Right ventricle myocardium superior (tissue), 1 donor: ENCODE measurements around the gene FBXO34. TPM values are rescaled to one million over a fixed set of nuclear protein-coding genes. Genes with fewer than 3 reads are reported as not detected.
"Not testable (repeated sequence)": the region's sequence is repeated elsewhere in the genome, so short reads cannot be mapped to it uniquely, and the experiment has no call there.

Experiments
- ATAC-seq: fragments of 200-7000 bp; cut with Tn5 transposase; one replicate; pipeline ENCODE4 v1.9.1; 2020; ENCODE audit warnings: mild to moderate bottlenecking; ENCODE audit not compliant: poor library complexity
- DNase-seq: peaks from one replicate; pipeline ENCODE4 v3.0.0-alpha.2; 2020
- intact Hi-C: fragments of 100-400 bp; cut with DNase I; formaldehyde crosslinking; loops from one replicate; pipeline ENCODE4 v1.11.2; 2022
- total RNA-seq: library from RNA; stranded (reverse); fragmentation: NEBNext Ultra II Directional; extraction: Animal tissue kit (Norgen Biotek cat#: 25700); gene quantifications from one replicate; pipeline ENCODE4 v1.2.1, GENCODE V29; 2021
- donor health status: DM: no; HTN: yes; CAD: no; lungs with severe emphysema.

Gene FBXO34
- total RNA-seq, 1 donor from 2014 or later: 24.6 TPM

DNA sequence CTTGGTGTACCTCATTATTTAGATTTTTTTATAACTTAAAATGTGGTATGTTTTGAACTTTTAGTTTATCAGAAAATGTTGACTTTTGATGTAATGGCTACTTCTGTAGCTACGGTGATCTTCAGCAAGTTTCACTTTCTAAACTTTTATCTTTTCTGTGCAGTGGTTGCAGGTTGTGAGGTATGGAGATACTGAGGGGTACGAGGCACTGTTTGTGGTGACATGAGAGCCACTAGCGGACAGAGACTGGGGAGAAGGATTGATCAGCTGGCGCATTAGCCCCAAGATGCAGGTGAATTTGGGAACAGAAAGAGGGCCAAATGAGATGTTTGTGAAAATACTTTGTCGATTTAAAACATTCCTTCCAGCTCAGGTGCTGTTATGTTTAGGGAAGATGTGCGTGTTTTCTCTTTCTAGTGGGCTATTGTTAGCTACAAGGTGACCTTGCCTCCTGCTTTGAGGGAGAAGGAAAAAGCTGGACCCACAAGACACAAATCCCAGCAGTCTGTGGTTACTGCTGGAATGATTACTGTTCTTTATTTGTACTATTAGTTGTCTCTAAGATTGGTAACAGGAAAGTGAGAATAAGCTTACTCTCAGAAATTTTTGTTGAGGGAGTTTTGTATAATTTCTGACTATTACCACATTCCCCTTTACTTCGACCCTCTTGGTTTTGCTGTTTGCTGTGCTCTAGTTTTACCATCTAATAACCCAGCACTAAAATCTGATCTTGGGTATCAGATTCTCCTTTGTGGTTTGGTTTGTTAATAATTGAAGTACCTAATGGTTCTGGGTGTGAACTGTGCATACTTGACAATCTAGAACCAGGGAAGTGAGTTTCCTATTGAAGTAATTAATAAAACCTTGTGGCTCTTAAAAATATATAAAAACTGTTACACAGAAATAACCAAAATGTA, 61.7 kb downstream of the FBXO34 start:
- ATAC-seq: no peak
- no peak for DNase-seq
- intact Hi-C loops: no loop called here

DNA sequence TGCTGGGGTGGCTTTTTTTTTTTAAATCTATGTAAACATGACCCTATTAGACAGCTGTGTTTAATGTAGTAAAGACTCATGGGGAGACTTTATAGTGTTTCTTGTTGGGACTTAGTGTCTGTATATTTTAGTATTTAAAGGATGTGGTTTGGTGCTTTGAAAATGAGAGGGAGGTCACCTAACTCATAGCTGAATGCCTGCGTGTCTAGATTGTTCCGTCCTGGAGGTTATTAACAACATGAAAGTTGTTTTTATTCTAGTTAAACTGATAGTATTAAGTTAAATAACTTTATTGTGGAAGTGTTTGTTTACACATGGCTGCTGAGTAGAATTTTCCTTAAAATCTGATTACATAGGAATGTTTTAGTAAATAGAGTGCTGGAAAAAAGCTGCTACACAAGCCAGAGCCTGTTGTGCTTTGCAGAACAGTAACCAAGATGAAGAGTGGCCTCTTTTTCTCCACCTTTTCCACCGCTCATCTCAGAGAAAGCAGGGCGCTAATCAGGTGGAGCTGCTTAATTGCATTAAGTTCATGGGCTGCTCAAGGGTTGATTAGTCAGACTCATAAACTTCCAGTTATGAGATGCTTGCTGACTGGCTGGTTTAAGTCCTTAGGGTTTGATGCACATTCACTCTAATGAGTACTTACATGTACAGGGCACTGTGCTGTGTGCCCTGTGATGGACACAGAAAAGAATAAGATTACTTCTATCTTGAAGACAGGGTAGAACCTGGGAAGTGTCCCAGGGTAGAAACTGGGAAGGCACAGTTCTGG, 62.7 kb downstream of the FBXO34 start:
- no peak for ATAC-seq
- intact Hi-C loops: no loop called here

GRCh38 chr14:55336162-55336561, 64.9 kb downstream of the FBXO34 start:
- intact Hi-C loops: no loop called here
- no peak for ATAC-seq
- no peak for DNase-seq

More for the DNA sequence above, 62.7 kb downstream of the FBXO34 start:
- no peak for DNase-seq

GRCh38 chr14:55336691-55337090, 65.5 kb downstream of the FBXO34 start:
- intact Hi-C loops: no loop called here
- ATAC-seq (no peak), DNase-seq (no peak)

- ATAC-seq: peak; percentile 10
- no peak for DNase-seq
- intact Hi-C loops: no loop called here
Observed at GRCh38 chr14:55339770-55340169, 68.5 kb downstream of the FBXO34 start.

DNA sequence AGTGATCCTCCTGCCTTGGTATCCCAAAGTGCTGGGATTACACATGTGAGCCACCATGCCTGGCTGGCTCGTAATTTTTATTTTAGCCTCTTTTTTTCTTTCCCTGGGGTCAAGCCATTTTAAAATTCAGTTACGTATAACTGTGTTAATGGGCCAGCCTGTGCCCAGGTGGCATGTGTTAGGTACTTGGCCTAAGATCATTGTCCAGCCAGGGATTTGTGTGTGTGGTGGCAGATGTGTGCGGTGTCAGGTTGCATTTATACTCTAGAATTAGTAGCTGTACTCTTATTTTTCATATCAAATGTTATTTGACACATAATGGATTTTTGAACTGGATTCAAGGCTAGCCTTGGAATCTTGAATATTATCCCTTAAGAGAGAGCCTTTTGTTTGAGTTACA, 69.3 kb downstream of the FBXO34 start:
- intact Hi-C loops: no loop called here
- DNase-seq (no peak), ATAC-seq (peak; percentile 21)

GRCh38 chr14:55341781-55342180, 70.6 kb downstream of the FBXO34 start:
- DNase-seq (no peak), ATAC-seq (no peak)
- intact Hi-C loops: no loop called here

GRCh38 chr14:55344582-55345163, 73.5 kb downstream of the FBXO34 start:
- ATAC-seq, intact Hi-C loops, DNase-seq: not testable (repeated sequence)

- intact Hi-C loops: no loop called here
- no peak for ATAC-seq
Observed at GRCh38 chr14:55347040-55347439, 75.8 kb downstream of the FBXO34 start.

DNA sequence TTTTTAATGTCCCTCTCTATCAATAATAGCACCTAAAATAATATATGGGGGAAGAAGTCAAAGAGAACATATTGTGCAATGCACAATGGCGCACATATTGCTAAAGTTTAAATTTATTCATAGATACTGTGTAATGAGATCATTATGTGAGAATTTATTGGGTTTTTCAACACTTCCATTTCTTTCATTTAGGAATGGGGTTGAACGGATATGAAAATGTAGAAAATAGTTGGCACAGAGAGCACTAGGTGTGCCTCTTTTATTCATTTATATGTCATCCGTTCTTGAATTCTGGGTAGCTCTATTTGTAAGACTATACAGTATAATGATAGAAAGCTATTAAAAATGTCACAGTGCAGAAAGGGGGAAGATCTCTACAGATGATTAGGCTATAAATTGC, 76.5 kb downstream of the FBXO34 start:
- no peak for DNase-seq
- intact Hi-C loops: no loop called here
- ATAC-seq: no peak

More at GRCh38 chr14:55347040-55347439, 75.8 kb downstream of the FBXO34 start:
- no peak for DNase-seq

- intact Hi-C loops: no loop called here
- ATAC-seq: no peak
- no peak for DNase-seq
Observed at GRCh38 chr14:55348766-55349453, 77.7 kb downstream of the FBXO34 start.

DNA sequence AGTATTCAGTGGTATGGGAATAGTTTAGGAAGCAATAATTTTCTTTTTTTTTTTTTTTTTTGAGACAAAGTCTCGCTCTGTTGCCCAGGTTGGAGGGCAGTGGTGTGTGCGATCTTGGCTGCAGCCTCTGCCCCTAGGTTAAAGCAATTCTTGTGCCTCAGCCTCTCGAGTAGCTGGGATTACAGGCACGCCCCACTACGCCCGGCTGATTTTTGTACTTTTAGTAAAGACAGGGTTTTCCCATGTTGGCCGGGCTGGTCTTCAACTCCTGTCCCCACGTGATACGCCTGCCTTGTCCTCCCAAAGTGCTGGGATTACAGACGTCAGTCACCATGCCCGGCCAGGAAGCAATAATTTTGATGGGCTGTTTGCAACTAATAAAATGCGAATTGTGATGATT, 78.3 kb downstream of the FBXO34 start:
- ATAC-seq: no peak
- intact Hi-C loops: no loop called here
- no peak for DNase-seq

DNA sequence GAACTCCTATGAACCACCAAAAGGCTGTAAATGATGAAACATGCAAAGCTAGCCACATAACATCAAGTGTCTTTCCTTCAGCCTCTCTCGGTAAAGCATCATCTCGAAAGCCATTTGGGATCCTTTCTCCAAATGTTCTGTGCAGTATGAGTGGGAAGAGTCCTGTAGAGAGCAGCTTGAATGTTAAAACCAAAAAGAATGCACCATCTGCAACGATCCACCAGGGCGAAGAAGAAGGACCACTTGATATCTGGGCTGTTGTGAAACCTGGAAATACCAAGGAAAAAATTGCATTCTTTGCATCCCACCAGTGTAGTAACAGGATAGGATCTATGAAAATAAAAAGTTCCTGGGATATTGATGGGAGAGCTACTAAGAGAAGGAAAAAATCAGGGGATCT, 79.2 kb downstream of the FBXO34 start:
- ATAC-seq (no peak), DNase-seq (no peak)
- intact Hi-C loops: no loop called here

GRCh38 chr14:55351111-55351510, 79.9 kb downstream of the FBXO34 start:
- intact Hi-C loops: no loop called here
- DNase-seq (no peak), ATAC-seq (no peak)

DNA sequence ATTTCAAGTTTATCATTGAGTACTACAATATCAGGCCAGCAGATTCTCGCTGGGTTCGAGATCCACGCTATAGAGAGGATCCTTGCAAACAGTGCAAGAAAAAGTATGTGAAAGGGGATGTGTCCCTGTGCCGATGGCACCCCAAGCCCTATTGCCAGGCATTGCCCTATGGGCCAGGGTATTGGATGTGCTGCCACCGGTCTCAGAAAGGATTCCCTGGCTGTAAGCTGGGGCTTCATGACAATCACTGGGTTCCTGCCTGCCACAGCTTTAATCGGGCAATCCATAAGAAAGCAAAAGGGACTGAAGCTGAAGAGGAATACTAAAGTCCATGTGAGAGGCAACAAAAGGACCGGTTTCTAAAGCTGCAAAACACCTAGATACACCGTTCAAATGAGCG, 81.0 kb downstream of the FBXO34 start:
- no peak for ATAC-seq
- intact Hi-C loops: no loop called here

DNA sequence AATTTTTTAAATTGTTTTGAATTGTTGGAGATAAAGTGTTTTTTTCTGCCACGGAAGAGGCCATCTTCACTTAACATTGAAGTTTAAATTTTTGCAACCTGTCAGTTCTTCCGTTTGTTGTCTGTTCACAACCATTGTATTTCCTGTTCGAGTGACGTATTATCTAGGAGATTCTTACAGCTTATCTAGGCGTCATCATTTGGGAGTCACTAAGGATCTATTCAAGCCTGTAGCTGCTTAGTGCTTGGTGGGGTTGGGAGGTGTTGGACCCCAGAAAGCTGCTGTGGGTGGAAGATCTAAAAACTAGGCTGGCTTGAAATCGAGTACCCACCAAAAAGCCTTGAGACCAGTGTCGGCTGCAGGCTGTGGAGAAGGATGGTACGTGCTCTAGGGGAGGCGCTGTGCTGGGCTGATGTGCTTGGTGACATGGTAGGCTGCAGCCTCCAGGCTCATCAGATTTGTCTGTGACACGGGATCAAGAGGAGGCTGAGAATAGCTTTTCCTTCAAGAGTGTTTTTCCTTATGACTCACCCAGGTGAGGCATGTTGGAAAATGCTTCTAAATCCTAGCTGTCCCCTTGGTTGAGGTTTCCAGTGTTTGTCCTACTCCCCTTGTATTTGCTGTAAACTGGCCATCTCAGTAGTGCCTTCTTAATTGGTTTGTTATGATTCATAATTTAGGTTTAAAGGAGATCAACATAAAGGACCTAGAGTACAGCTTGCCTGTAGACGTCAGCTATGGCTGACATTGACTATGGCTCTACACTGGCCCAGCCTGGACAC, 82.7 kb downstream of the FBXO34 start:
- ATAC-seq (no peak), DNase-seq (no peak)
- intact Hi-C loops: loop anchor here (2.0 kb wide), 1 partner anchor 83 kb away; the partner anchor contains the start of gene FBXO34

More for the DNA sequence above, 81.0 kb downstream of the FBXO34 start:
- DNase-seq: no peak

DNA sequence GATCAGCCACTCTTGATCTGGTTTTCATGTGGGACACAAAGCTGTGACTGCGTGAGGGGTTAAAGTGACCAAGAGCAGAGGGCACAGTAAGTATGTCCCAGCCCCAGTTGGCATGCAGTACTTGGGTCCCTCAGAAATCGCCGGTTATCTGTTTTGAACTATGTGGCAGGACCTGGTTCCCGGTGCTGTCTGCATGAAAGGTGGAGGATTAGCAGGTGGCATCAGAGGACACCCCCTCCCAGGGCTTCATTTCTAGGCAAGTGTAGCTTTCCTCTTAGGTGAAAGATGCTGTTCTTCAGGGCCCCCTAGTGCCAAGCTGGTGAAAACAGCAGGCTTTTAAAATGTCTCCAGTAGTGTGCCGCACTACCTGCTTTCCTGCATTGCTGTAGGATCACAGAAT, 83.3 kb downstream of the FBXO34 start:
- intact Hi-C loops: loop anchor here (2.0 kb wide), 1 partner anchor 84 kb away; the partner anchor contains the start of gene FBXO34
- no peak for DNase-seq
- peak; percentile 80 for ATAC-seq

- ATAC-seq (peak; percentile 61), DNase-seq (no peak)
- intact Hi-C loops: loop anchor here (2.0 kb wide), 1 partner anchor 85 kb away; the partner anchor contains the start of gene FBXO34
Observed at GRCh38 chr14:55355922-55356321, 84.7 kb downstream of the FBXO34 start.
